GM12891 (cell line): Measurements from ENCODE around the gene C1QTNF4.

Source experiments
- PAX5 ChIP-seq: IDR thresholded peaks from 2 replicates; pipeline ENCODE4 v1.6.1; 2011; ENCODE audit warnings: low read length, moderate library complexity, mild to moderate bottlenecking; ENCODE audit not compliant: insufficient read depth, severe bottlenecking
- POLR2A ChIP-seq: IDR thresholded peaks from 2 replicates; pipeline ENCODE4 v1.6.1; 2011; ENCODE audit warnings: low read depth, low read length, control low read depth
- POLR2AphosphoS5 ChIP-seq: IDR thresholded peaks from 2 replicates; pipeline ENCODE4 v1.6.1; 2011; ENCODE audit warnings: low read depth, low read length, control low read depth
- POU2F2 ChIP-seq: IDR thresholded peaks from 2 replicates; pipeline ENCODE4 v1.6.1; 2011; ENCODE audit warnings: low read depth, mild to moderate bottlenecking, control low read depth, low read length, moderate library complexity
- SPI1 ChIP-seq: IDR thresholded peaks from 2 replicates; pipeline ENCODE4 v1.6.1; 2011; ENCODE audit warnings: low read depth, low read length, control low read depth
- TAF1 ChIP-seq: IDR thresholded peaks from 2 replicates; pipeline ENCODE4 v1.6.1; 2011; ENCODE audit warnings: low read depth, low read length, control low read depth

DNA sequence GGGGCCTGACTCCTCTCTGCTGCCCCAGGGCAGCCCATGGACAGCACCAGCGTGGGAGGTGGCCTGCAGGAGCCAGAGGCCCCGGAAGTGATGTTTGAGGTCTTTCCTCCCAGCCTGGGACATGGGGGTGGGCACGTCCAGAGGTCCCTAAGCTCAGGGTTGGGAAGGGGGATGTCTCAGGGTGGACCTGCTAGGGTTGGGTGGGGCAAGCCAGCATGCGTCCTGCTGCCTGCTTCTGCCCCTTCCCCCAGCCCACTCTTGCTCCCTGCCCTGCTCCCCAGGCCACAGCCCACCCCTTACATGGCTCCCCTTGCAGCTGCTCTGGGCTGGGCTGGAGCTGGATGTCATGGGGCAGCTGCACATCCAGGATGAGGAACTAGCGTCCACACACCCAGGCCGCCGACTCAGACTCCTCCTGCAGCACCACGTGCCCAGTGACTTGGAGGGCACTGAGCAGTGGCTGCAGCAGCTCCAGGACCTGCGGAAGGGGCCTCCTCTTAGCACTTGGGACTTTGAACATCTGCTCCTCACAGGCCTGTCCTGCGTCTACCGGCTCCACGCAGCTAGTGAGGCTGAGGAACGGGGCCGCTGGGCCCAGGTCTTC is 6.4 kb downstream of the C1QTNF4 start:
- TF ChIP-seq POLR2A (no peak), PAX5 (no peak), TAF1 (no peak), POU2F2 (no peak), POLR2AphosphoS5 (no peak), SPI1 (no peak)
